HepG2 (cell line): Measurements from ENCODE around the gene TTBK1. TPM values are rescaled to one million over a fixed set of nuclear protein-coding genes. Genes with fewer than 3 reads are reported as not detected.

ENCODE experiments used
- ARID3A ChIP-seq: IDR thresholded peaks from 2 replicates; pipeline ENCODE4 v1.6.1; 2012; ENCODE audit warnings: low read depth, low read length, improper control_type of control experiment
- BORCS8-MEF2B ChIP-seq: sonication (generic); formaldehyde crosslinking; IDR thresholded peaks from 2 replicates; pipeline ENCODE4 v1.8.0; 2022; ENCODE audit warnings: mild to moderate bottlenecking, missing genetic modification reagents
- BRCA1 ChIP-seq: sonication (generic); formaldehyde crosslinking; IDR thresholded peaks from 2 replicates; pipeline ENCODE4 v1.4.0; 2020; ENCODE audit warnings: missing genetic modification reagents
- CEBPG ChIP-seq: IDR thresholded peaks from 2 replicates; pipeline ENCODE4 v1.6.1; 2016
- CHD4 ChIP-seq: fragments of 200-600 bp; sonication (generic); IDR thresholded peaks from 2 replicates; pipeline ENCODE4 v1.7.0; 2017; ENCODE audit warnings: mild to moderate bottlenecking, low read length, borderline replicate concordance
- EP300 ChIP-seq, 3 experiments: sonication (generic) in 1 of 3; formaldehyde crosslinking in 1 of 3; IDR thresholded peaks; 2 replicates each; pipeline versions ENCODE4 v1.5.1 to v1.6.1; 2011 to 2020; ENCODE audit warnings: low read depth in 2 of 3, low read length in 2 of 3, borderline replicate concordance in 1 of 3, improper control_type of control experiment in 1 of 3, mild to moderate bottlenecking in 1 of 3, missing genetic modification reagents in 1 of 3, moderate library complexity in 1 of 3
- HNF4A ChIP-seq: sonication (generic); formaldehyde crosslinking; IDR thresholded peaks from 2 replicates; pipeline ENCODE4 v1.4.0; 2020; ENCODE audit warnings: missing genetic modification reagents
- HNRNPL ChIP-seq: fragments of 200-400 bp; formaldehyde crosslinking; IDR thresholded peaks from 2 replicates; pipeline ENCODE4 v1.6.1; 2017; ENCODE audit warnings: mild to moderate bottlenecking, low read depth, low read length
- ISX ChIP-seq: sonication (generic); formaldehyde crosslinking; conservative IDR thresholded peaks from 2 replicates; pipeline ENCODE4 v1.5.0; 2020; ENCODE audit warnings: missing genetic modification reagents
- MEIS1 ChIP-seq: sonication (generic); formaldehyde crosslinking; IDR thresholded peaks from 2 replicates; pipeline ENCODE4 v1.9.0; 2021; ENCODE audit warnings: mild to moderate bottlenecking, missing genetic modification reagents, moderate library complexity, borderline replicate concordance
- MTF2 ChIP-seq: sonication (generic); formaldehyde crosslinking; IDR thresholded peaks from 2 replicates; pipeline ENCODE4 v1.5.0; 2020; ENCODE audit warnings: missing genetic modification reagents, borderline replicate concordance
- MZF1 ChIP-seq: sonication (generic); formaldehyde crosslinking; IDR thresholded peaks from 2 replicates; pipeline ENCODE4 v1.8.1; 2023; ENCODE audit warnings: mild to moderate bottlenecking, missing genetic modification reagents, borderline replicate concordance
- NFRKB ChIP-seq: fragments of 450-650 bp; IDR thresholded peaks from 2 replicates; pipeline ENCODE4 v1.6.1; 2017
- ONECUT2 ChIP-seq: sonication (generic); formaldehyde crosslinking; IDR thresholded peaks from 2 replicates; pipeline ENCODE4 v1.4.0; 2020; ENCODE audit warnings: missing genetic modification reagents
- PRDM10 ChIP-seq: sonication (generic); formaldehyde crosslinking; IDR thresholded peaks from 2 replicates; pipeline ENCODE4 v1.4.0; 2020; ENCODE audit warnings: low read depth, missing genetic modification reagents
- PRMT3 ChIP-seq: sonication (generic); formaldehyde crosslinking; IDR thresholded peaks from 2 replicates; pipeline ENCODE4 v1.8.1; 2022; ENCODE audit warnings: low read depth, mild to moderate bottlenecking, moderate library complexity, missing genetic modification reagents, borderline replicate concordance
- PRPF4 ChIP-seq: fragments of 200-400 bp; formaldehyde crosslinking; IDR thresholded peaks from 2 replicates; pipeline ENCODE4 v1.6.1; 2016; ENCODE audit warnings: low read length, low read depth; ENCODE audit not compliant: poor library complexity, severe bottlenecking
- RFX3 ChIP-seq: IDR thresholded peaks from 2 replicates; pipeline ENCODE4 v1.6.1; 2016; ENCODE audit warnings: missing biosample characterization, missing genetic modification reagents
- SMAD1 ChIP-seq: sonication (generic); formaldehyde crosslinking; IDR thresholded peaks from 2 replicates; pipeline ENCODE4 v1.4.0; 2020; ENCODE audit warnings: missing genetic modification reagents, low read depth, mild to moderate bottlenecking, borderline replicate concordance
- SRSF4 ChIP-seq: fragments of 200-400 bp; formaldehyde crosslinking; IDR thresholded peaks from one replicate; pipeline ENCODE4 v1.6.1; 2018; ENCODE audit warnings: mild to moderate bottlenecking, low read depth, low read length, moderate library complexity; ENCODE audit not compliant: poor library complexity, severe bottlenecking
- ZIK1 ChIP-seq: sonication (generic); formaldehyde crosslinking; IDR thresholded peaks from 2 replicates; pipeline ENCODE4 v1.5.0; 2020; ENCODE audit warnings: mild to moderate bottlenecking, low read depth, missing genetic modification reagents, borderline replicate concordance
- ZNF10 ChIP-seq: sonication (generic); formaldehyde crosslinking; IDR thresholded peaks from 2 replicates; pipeline ENCODE4 v1.4.0; 2020; ENCODE audit warnings: mild to moderate bottlenecking, low read depth, missing genetic modification reagents, borderline replicate concordance
- ZNF121 ChIP-seq: sonication (generic); formaldehyde crosslinking; IDR thresholded peaks from 2 replicates; pipeline ENCODE4 v1.5.0; 2020; ENCODE audit warnings: mild to moderate bottlenecking, missing genetic modification reagents
- ZNF331 ChIP-seq: sonication (generic); formaldehyde crosslinking; IDR thresholded peaks from 2 replicates; pipeline ENCODE4 v1.4.0; 2020; ENCODE audit warnings: missing genetic modification reagents
- ZNF569 ChIP-seq: sonication (generic); formaldehyde crosslinking; IDR thresholded peaks from 2 replicates; pipeline ENCODE4 v1.5.0; 2020; ENCODE audit warnings: mild to moderate bottlenecking, missing genetic modification reagents, moderate library complexity, borderline replicate concordance
- polyA plus RNA-seq, 8 experiments: library from polyadenylated mRNA; depleted of rRNA in 3 of 8; stranded (reverse) in 7 of 8; unstranded in 1 of 8; fragments of >200 nt; fragmentation: Illumina TruSeq in 4 of 8; extraction: Trizol in 4 of 8; gene quantifications; 2 replicates each; pipeline versions ENCODE4 v1.2.1 to v1.2.3, GENCODE V29; 2011 to 2016; ENCODE audit warnings: low read depth in 4 of 8, missing spikeins in 1 of 8, mixed read lengths in 1 of 8; ENCODE audit not compliant: insufficient read depth in 1 of 8
- total RNA-seq, 5 experiments: library from RNA; depleted of rRNA; stranded (reverse); fragments of >200 nt; fragmentation: Illumina TruSeq; extraction: Trizol; gene quantifications; 2 replicates each; pipeline ENCODE4 v1.2.3, GENCODE V29; 2016; ENCODE audit warnings: low read depth in 1 of 5

Gene TTBK1
- total and polyA plus RNA-seq, 2 of the 13 experiments (the other 11 are each of a cell fraction or from before 2014, with no cell fraction given), result 0.24 to 0.33 TPM

DNA sequence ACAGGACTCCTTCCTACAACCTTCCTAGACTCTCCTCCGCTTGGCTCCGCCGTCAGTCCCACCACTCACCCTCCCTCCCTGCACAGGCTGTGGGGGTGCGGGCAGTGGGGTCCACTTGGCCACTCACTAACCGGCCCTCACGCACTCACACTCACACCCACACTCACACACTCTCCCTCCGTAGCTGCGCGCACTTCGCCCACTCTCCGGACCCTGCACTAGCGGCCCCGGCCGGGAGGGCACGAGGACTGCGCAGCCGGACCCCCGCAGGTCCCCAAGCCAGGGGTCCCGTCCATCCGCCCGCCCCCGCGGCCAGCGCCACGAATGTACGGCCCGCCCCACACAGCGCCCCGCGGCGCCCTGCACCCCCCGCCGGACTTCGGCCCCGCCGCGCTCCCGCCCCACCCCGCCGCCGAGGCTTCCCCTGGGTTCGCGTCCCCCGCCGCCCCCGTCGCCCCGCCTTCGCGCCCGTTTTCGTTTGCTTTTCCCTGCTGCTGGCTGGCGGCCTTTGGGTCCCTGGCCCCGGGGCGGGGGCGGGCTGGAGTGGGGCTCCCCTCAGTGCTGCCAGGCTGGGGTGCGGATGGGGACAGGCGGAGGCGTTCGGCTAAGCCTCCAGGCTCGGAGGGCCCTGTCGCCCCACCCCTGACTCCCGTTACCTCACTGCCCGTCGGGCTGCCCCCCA lies 31.8 kb downstream of the TTBK1 start (continued):
- TF ChIP-seq ARID3A (no peak; the same call in 1 of the 2 replicates), ZNF121 (CRISPR knock-in tag) (peak; percentile 9; the same call in 1 of the 2 replicates), MEIS1 (peak; percentile 79; the same call in 1 of the 2 replicates), MTF2 (CRISPR knock-in tag) (peak; percentile 64; the same call in 1 of the 2 replicates), ZNF331 (peak; percentile 86), NFRKB (no peak), PRDM10 (CRISPR knock-in tag) (no peak; the same call in 1 of the 2 replicates), HNF4A (CRISPR knock-in tag) (peak; percentile 86), SMAD1 (CRISPR knock-in tag) (no peak), PRPF4 (no peak), SRSF4 (no peak), EP300 (IDR thresholded peaks at IDR 0.05; ENCODE audit: low read depth in 2 of 2, low read length in 2 of 2) (peak; percentile 11 to 80; a peak in 2 of 4 replicates), EP300 (CRISPR knock-in tag; IDR thresholded peaks at IDR 0.05; ENCODE audit: borderline replicate concordance) (peak; percentile 30; the same call in 1 of the 2 replicates), ISX (CRISPR knock-in tag) (no peak), RFX3 (CRISPR knock-in tag) (no peak), MZF1 (CRISPR knock-in tag) (no peak), ZNF10 (no peak), CHD4 (no peak), HNRNPL (0 out of 2 replicates have a peak, but pooled peaks have one; percentile 41), CEBPG (CRISPR knock-in tag) (peak; percentile 7; the same call in 1 of the 2 replicates), ZIK1 (CRISPR knock-in tag) (peak; percentile 71; the same call in 1 of the 2 replicates), ONECUT2 (CRISPR knock-in tag) (no peak), PRMT3 (peak; percentile 47; the same call in 1 of the 2 replicates), BRCA1 (CRISPR knock-in tag) (no peak), BORCS8-MEF2B (peak; percentile 83; the same call in 1 of the 2 replicates), ZNF569 (CRISPR knock-in tag) (0 out of 2 replicates have a peak, but pooled peaks have one; percentile 45)
